ENCODE data around the gene IGSF21. TPM values are rescaled to one million over a fixed set of nuclear protein-coding genes. Genes with fewer than 3 reads are reported as not detected.

Gene IGSF21
- total RNA-seq, 4 donors from 2014 or later, result 4.7 to 10.2 (median 5.9) TPM

GRCh38 chr1:18175051-18175450, 67.5 kb downstream of the IGSF21 start:
- no peak for TF ChIP-seq EP300 (IDR thresholded peaks at IDR 0.05)
- TF ChIP-seq, protein P1, sequence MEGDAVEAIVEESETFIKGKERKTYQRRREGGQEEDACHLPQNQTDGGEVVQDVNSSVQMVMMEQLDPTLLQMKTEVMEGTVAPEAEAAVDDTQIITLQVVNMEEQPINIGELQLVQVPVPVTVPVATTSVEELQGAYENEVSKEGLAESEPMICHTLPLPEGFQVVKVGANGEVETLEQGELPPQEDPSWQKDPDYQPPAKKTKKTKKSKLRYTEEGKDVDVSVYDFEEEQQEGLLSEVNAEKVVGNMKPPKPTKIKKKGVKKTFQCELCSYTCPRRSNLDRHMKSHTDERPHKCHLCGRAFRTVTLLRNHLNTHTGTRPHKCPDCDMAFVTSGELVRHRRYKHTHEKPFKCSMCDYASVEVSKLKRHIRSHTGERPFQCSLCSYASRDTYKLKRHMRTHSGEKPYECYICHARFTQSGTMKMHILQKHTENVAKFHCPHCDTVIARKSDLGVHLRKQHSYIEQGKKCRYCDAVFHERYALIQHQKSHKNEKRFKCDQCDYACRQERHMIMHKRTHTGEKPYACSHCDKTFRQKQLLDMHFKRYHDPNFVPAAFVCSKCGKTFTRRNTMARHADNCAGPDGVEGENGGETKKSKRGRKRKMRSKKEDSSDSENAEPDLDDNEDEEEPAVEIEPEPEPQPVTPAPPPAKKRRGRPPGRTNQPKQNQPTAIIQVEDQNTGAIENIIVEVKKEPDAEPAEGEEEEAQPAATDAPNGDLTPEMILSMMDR (IDR thresholded peaks at IDR 0.05), result no peak
- TF ChIP-seq POLR2A (IDR thresholded peaks at IDR 0.05), result no peak
- no peaks in the 10 kb centered on the region for H3K4me1 ChIP-seq
- H3K36me3 ChIP-seq, result no peaks in the 10 kb centered on the region
- H3K4me3 ChIP-seq, result no peak overlapping the region
- H3K27me3 ChIP-seq, result peaks cover 0 to 44% of the 10 kb centered on the region in 2 donors
- DNase-seq (ENCODE audit: low spot score in 2 of 2), result no peak
- H3K27ac ChIP-seq, result no peak overlapping the region
- no peaks in the 10 kb centered on the region for H3K9me3 ChIP-seq
- WGBS, 2 donors, result 56 to 66% methylated on average over 6 of the region's 6 CpGs

GRCh38 chr1:18175530-18176377, 68.2 kb downstream of the IGSF21 start:
- no peak for DNase-seq (ENCODE audit: low spot score in 2 of 2)
- H3K27ac ChIP-seq, result no peak overlapping the region
- no peaks in the 10 kb centered on the region for H3K4me1 ChIP-seq
- peaks cover 0 to 44% of the 10 kb centered on the region in 2 donors for H3K27me3 ChIP-seq
- TF ChIP-seq, protein P1 (IDR thresholded peaks at IDR 0.05), result no peak
- TF ChIP-seq EP300 (IDR thresholded peaks at IDR 0.05) (no peak), POLR2A (IDR thresholded peaks at IDR 0.05) (no peak)
- no peak overlapping the region for H3K4me3 ChIP-seq
- no peaks in the 10 kb centered on the region for H3K9me3 ChIP-seq
- H3K36me3 ChIP-seq, result no peaks in the 10 kb centered on the region
- WGBS, 2 donors, result 38 to 41% methylated on average over 11 to 12 of the region's 13 CpGs

DNA sequence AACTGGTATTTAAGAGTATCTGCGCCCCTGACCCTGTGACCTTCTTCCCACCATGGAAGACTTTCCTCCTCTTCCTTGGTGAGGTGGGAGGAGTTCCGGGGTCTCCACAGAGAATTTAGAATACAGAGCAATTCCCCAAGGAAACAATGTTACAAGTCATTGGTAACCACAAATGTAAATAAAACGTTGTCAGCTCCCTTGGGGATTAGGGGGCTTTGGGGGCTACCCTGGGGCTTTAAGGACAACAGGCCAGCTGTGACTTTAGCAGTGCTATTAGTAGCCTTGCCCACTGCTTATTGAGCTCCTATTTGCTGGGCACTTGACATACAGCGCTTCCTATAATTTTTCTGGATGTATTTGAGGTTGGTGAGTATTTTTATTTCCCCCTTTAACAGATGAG, 69.0 kb downstream of the IGSF21 start:
- no peak for DNase-seq (ENCODE audit: low spot score in 2 of 2)
- TF ChIP-seq, protein P1 (IDR thresholded peaks at IDR 0.05), result no peak
- no peak for TF ChIP-seq EP300 (IDR thresholded peaks at IDR 0.05)
- no peak for TF ChIP-seq POLR2A (IDR thresholded peaks at IDR 0.05)
- Histone ChIP-seq H3K36me3 (no peaks in the 10 kb centered on the region), H3K9me3 (no peaks in the 10 kb centered on the region), H3K27ac (no peak overlapping the region), H3K4me3 (no peak overlapping the region), H3K27me3 (peaks cover 0 to 44% of the 10 kb centered on the region in 2 donors), H3K4me1 (no peaks in the 10 kb centered on the region)
- 26 to 32% methylated on average over 4 of the region's 4 CpGs for WGBS, 2 donors

- Histone ChIP-seq H3K36me3 (no peaks in the 10 kb centered on the region), H3K27ac (no peak overlapping the region), H3K4me3 (no peak overlapping the region), H3K9me3 (no peaks in the 10 kb centered on the region), H3K27me3 (peaks cover 0 to 44% of the 10 kb centered on the region in 2 donors), H3K4me1 (no peaks in the 10 kb centered on the region)
- DNase-seq (ENCODE audit: low spot score in 2 of 2), result no peak
- TF ChIP-seq EP300 (IDR thresholded peaks at IDR 0.05) (no peak), POLR2A (IDR thresholded peaks at IDR 0.05) (no peak)
- TF ChIP-seq, protein P1 (IDR thresholded peaks at IDR 0.05), result no peak
- WGBS, 2 donors, result 15 to 22% methylated on average over 8 of the region's 8 CpGs
Observed at GRCh38 chr1:18178111-18178510, 70.5 kb downstream of the IGSF21 start.

GRCh38 chr1:18179009-18179408, 71.4 kb downstream of the IGSF21 start:
- WGBS, 2 donors, result 59 to 61% methylated on average over 5 to 7 of the region's 7 CpGs
- no peaks in the 10 kb centered on the region for H3K4me1 ChIP-seq
- H3K4me3 ChIP-seq, result no peak overlapping the region
- H3K27me3 ChIP-seq, result peaks cover 0 to 44% of the 10 kb centered on the region in 2 donors
- TF ChIP-seq, protein P1 (IDR thresholded peaks at IDR 0.05), result no peak
- TF ChIP-seq POLR2A (IDR thresholded peaks at IDR 0.05) (no peak), EP300 (IDR thresholded peaks at IDR 0.05) (no peak)
- H3K27ac ChIP-seq, result no peak overlapping the region
- no peak for DNase-seq (ENCODE audit: low spot score in 2 of 2)
- H3K36me3 ChIP-seq, result no peaks in the 10 kb centered on the region
- H3K9me3 ChIP-seq, result no peaks in the 10 kb centered on the region

All from tibial nerve (tissue), 4 donors.